ENCODE results near the gene CLINT1.
"Not testable (repeated sequence)": the region's sequence is repeated elsewhere in the genome, so short reads cannot be mapped to it uniquely, and the experiment has no call there.

Gene CLINT1

DNA sequence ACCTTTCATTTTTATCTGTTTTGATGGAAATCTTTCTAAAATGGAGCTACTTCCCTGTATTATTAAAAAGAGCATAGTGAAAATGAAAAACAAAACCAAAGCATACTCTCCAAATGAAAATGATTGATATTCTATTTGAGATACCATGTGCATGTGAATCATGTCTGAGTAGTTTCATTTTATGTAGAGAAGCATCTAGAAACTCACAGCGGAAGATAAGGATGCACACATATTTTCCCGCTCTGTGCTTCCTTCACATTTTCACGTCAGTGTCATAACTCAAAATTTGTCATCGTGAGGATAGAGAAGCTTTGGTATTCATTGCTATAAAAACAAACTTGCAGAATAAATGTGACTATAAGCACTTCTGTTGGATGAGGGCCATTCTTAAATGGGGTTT is 34.0 kb upstream of the CLINT1 start:
- TF ChIP-seq, protein P1, sequence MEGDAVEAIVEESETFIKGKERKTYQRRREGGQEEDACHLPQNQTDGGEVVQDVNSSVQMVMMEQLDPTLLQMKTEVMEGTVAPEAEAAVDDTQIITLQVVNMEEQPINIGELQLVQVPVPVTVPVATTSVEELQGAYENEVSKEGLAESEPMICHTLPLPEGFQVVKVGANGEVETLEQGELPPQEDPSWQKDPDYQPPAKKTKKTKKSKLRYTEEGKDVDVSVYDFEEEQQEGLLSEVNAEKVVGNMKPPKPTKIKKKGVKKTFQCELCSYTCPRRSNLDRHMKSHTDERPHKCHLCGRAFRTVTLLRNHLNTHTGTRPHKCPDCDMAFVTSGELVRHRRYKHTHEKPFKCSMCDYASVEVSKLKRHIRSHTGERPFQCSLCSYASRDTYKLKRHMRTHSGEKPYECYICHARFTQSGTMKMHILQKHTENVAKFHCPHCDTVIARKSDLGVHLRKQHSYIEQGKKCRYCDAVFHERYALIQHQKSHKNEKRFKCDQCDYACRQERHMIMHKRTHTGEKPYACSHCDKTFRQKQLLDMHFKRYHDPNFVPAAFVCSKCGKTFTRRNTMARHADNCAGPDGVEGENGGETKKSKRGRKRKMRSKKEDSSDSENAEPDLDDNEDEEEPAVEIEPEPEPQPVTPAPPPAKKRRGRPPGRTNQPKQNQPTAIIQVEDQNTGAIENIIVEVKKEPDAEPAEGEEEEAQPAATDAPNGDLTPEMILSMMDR (IDR thresholded peaks at IDR 0.05; ENCODE audit: low read length, missing control alignments), result no peak
- no peak for DNase-seq (ENCODE audit: low read depth)
- no peak overlapping the region for H3K4me3 ChIP-seq (replicated peaks; ENCODE audit: low read depth, low read length)

DNA sequence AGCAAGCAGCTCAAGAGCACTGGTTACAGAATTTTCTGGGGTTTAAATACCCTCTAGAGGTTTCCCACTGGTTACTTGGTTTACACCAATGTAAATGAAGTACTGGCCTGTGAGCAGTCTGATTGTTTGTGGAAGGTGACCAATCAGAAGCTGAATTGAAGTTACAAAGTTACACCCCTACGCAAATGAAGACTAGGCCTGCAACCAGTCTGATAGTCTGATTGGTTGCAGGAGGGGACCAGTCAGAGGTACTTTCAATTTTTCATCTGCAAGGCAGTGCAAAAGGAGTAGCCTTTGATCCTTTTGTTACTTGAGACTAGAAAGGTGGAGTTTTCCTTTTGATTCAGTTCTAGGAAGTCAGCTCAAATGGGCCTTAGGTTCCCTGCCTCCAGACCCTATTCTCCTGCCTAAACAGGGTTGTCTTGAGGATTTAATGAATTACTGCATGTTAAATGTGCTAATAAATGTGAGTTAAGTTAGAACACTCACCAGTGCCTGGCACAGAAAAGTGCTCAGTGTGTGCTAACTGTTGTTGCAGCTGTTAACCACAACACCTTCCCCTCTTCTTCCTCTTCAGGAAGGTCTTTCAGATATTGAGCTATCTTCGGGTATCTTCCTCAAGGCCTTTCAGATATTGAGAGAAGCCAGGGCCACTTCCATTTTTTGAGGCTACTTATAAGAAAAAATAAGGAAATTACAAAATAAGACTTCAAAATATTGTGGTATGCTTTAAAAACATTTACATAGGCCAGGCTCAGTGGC is 32.1 kb upstream of the CLINT1 start:
- no peak overlapping the region for H3K4me3 ChIP-seq (replicated peaks; ENCODE audit: low read depth, low read length)
- DNase-seq (ENCODE audit: low read depth), result no peak
- TF ChIP-seq, protein P1 (IDR thresholded peaks at IDR 0.05; ENCODE audit: low read length, missing control alignments), result no peak

DNA sequence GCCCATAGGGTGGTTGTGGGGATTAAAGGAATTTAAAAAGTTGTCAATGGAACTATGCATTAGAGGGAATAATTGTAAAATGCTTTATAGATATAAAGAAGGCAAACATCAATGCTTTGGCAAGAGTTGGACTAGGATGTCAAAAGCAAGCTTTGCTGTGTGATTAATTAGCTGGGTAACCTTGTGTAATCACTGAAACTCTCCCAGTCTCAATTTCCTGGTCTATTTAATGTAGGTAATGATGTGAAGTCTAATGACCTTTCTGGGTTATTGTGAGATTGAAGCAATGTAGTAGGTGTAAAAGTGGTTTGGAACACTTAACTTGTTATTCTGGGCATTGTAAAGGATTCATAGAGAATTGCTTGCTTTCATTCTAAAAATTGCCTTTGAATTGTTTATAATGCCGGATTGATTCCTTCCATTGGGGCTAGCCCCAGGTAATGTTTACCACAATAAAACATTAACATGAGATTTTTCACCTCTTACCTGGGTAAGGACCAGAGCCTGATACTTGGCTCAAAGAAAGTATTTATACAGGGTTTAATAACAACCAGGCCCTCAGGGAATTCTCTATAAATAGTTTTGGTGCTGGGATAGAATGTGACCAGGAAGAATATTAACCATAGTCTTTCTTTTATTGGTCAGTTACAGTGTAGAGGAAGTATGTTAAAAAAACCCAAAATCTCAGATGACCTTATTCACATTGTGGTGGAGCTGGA is 30.0 kb upstream of the CLINT1 start:
- TF ChIP-seq, protein P1 (IDR thresholded peaks at IDR 0.05; ENCODE audit: low read length, missing control alignments), result no peak
- DNase-seq (ENCODE audit: low read depth), result no peak
- H3K4me3 ChIP-seq (replicated peaks; ENCODE audit: low read depth, low read length), result no peak overlapping the region

DNA sequence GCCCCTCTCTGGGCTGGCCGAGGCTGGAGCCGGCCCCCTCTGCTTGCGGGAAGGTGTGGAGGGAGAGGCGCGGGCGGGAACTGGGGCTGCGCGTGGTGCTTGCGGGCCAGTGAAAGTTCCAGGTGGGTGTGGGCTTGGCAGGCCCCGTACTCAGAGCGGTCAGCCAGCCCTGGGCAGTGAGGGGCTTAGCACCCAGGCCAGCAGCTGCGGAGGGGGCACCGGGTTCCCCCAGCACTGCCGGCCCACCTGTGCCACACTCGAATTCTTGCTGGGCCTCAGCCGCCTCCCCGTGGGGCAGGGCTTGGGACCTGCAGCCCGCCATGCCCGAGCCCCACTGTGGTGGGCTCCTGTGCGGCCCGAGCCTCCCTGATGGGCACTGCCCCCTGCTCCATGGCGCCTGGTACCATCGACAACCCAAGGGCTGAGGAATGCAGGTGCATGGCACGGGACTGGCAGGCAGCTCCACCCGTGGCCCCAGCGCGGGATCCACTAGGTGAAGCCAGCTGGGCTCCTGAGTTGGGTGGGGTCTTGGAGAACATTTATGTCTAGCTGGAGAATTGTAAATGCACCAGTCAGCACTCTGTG is 27.9 kb upstream of the CLINT1 start:
- TF ChIP-seq, protein P1 (IDR thresholded peaks at IDR 0.05; ENCODE audit: low read length, missing control alignments), result no peak
- no peak for DNase-seq (ENCODE audit: low read depth)

DNA sequence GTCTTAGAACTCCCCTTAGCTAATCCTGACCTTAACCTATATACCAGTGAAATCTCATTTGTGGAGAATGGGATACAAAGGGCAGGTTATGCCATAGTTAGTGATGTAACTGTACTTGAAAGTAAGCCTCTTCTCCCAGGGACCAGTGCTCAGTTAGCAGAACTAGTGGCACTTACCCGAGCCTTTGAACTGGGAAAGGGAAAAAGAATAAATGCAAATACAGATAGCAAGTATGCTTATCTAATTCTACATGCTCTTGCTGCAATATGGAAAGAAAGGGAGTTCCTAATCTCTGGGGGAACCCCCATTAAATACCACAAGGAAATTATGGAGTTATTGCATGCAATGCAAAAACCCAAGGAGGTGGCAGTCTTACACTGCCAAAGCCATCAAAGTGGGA is 26.1 kb upstream of the CLINT1 start:
- H3K4me3 ChIP-seq (replicated peaks; ENCODE audit: low read depth, low read length); DNase-seq (ENCODE audit: low read depth): not testable (repeated sequence)

More for the DNA sequence above, 27.9 kb upstream of the CLINT1 start:
- no peak overlapping the region for H3K4me3 ChIP-seq (replicated peaks; ENCODE audit: low read depth, low read length)

DNA sequence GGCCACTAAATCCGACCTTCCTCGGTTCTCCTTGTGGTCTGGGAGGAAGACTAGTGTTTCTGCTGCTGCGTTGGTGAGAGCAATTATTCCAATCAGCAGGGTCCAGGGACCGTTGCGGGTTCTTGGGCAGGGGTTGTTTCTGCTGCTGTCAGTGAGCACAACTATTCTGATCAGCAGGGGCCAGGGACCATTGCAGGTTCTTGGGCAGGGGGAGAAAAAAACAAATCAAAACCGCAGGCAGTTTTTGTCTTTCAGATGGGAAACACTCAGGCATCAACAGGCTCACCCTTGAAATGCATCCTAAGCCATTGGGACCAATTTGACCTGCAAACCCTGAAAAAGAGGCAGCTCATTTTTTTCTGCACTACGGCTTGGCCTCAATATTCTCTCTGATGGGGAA is 22.6 kb upstream of the CLINT1 start:
- DNase-seq (ENCODE audit: low read depth); H3K4me3 ChIP-seq (replicated peaks; ENCODE audit: low read depth, low read length): not testable (repeated sequence)

DNA sequence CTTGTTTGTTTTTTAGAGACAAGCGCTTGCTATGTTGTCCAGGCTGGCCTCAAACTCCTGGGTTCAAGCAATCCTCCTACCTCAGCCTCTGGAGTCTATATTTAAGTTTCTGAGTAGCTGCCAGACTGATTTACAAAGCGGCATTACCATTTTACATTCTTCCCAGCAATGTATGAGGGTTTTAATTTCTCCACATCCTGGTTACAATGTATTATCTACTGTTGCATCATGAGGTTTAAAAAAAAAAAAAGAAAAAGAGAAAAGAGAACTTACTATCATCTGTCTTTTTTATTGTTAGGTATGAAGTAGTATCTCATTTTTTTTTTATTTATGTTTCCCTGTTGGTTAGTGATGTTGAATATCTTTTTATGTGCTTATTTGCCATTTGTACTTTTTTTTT is 18.9 kb upstream of the CLINT1 start:
- H3K4me3 ChIP-seq (replicated peaks; ENCODE audit: low read depth, low read length), result no peak overlapping the region
- no peak for DNase-seq (ENCODE audit: low read depth)
- TF ChIP-seq, protein P1 (IDR thresholded peaks at IDR 0.05; ENCODE audit: low read length, missing control alignments), result no peak
